ENCODE data around the gene ZNF80. TPM values are rescaled to one million over a fixed set of nuclear protein-coding genes. Genes with fewer than 3 reads are reported as not detected.

ZNF80 gene
- total and polyA plus RNA-seq, 8 donors, result 0.09 to 0.16 (median 0.12) TPM; not detected in 4

DNA sequence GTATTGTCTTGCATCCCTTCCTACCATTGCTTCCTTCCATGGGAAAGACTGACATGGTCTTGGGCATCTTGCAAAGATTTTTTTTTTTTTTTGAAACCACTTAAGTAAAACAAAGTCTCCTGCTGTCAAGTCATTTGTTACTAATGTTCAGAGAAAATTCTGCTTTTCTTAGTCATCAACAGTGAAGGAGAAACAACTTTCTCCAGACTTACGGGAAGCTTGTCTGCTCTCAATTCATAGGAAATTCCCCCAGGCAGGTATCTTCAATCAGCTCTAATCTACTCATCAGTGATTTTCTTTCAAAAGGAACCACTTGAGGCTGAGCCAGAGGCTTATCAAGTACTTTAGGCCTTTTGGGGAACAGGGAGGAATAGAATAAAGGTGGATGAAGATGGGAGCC is 42.6 kb downstream of the ZNF80 start:
- Histone ChIP-seq H3K36me3 (no peaks in the 10 kb centered on the region), H3K4me1 (no peaks in the 10 kb centered on the region), H3K9me3 (no peaks in the 10 kb centered on the region), H3K4me3 (no peak overlapping the region), H3K27me3 (no peaks in the 10 kb centered on the region), H3K27ac (no peak overlapping the region)
- no peak for TF ChIP-seq CTCF (IDR thresholded peaks at IDR 0.05)
- ATAC-seq, result no peak
- DNase-seq, result no peak
- intact Hi-C loops (cut with DNase I), result no loop called here

DNA sequence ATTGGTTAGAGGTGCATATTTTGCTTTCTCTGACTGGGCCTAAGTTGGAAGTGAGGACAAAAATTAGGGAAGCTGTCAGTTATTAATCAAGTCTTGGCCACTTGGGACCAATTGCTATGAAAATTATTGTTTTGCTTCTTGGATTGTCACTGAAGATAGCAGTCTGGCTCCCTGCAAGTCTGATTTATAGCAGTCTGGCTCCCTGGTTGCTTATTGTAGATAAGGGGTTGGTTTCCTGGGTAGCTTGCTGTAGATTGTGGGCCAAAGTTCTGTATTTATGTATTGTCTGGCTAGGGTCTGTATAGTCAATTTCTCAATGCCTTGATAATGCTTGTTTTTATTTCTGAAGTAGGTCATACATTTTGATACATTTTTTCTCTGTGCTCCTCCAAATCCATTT is 45.2 kb downstream of the ZNF80 start:
- H3K9me3 ChIP-seq, result no peaks in the 10 kb centered on the region
- TF ChIP-seq CTCF (IDR thresholded peaks at IDR 0.05), result no peak
- intact Hi-C loops (cut with DNase I), result no loop called here
- no peaks in the 10 kb centered on the region for H3K36me3 ChIP-seq
- no peaks in the 10 kb centered on the region for H3K27me3 ChIP-seq
- no peak overlapping the region for H3K27ac ChIP-seq
- no peak for ATAC-seq
- H3K4me3 ChIP-seq, result no peak overlapping the region
- no peaks in the 10 kb centered on the region for H3K4me1 ChIP-seq
- DNase-seq, result no peak

DNA sequence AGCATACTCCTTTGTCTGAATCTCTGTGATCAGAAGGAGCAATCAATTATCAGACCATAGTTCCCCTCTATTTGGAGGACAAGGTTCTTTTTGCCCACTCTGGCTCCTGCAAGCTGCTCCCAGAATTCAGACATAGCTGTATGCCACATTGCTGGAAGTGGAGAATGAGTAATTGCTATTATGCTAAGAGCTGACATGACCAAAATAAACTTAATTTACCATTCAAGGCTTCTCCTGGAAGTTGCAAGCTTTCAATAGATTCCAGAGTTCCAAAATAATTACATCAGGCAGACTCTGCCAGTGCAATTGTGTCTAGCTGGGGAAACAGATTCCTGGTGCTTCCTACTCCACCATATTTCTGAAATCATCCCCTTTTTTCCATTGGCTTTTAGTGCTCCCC is 50.9 kb downstream of the ZNF80 start:
- no peak for DNase-seq
- no peak overlapping the region for H3K4me3 ChIP-seq
- no peak overlapping the region for H3K27ac ChIP-seq
- H3K36me3 ChIP-seq, result no peaks in the 10 kb centered on the region
- H3K9me3 ChIP-seq, result peaks cover 0 to 12% of the 10 kb centered on the region in 2 donors
- no peak for TF ChIP-seq CTCF (IDR thresholded peaks at IDR 0.05)
- no peak for ATAC-seq
- intact Hi-C loops (cut with DNase I), result no loop called here
- H3K4me1 ChIP-seq, result no peaks in the 10 kb centered on the region
- H3K27me3 ChIP-seq, result no peaks in the 10 kb centered on the region

Other genes with a start within 250 kb of the ZNF80 start
- 1 to 10 TPM; 3.3 to 3.4 TPM for gene CCDC191, start 181.1 kb downstream of the ZNF80 start, total RNA-seq
- gene CCDC191, start 181.1 kb downstream of the ZNF80 start, polyA plus RNA-seq (ENCODE audit: insufficient read length in 6 of 6), result 10 to 100 TPM; 18.4 to 24.9 (median 20.4) TPM
- 10 to 100 TPM; 16.4 to 27.3 TPM for gene QTRT2, start 180.8 kb downstream of the ZNF80 start, total RNA-seq
- gene QTRT2, start 180.8 kb downstream of the ZNF80 start, polyA plus RNA-seq (ENCODE audit: insufficient read length in 6 of 6), result 10 to 100 TPM; 27.5 to 35.2 (median 32.9) TPM
- not detected for gene DRD3, start 58.5 kb downstream of the ZNF80 start, total RNA-seq
- gene DRD3, start 58.5 kb downstream of the ZNF80 start, polyA plus RNA-seq (ENCODE audit: insufficient read length in 6 of 6), result not detected
- gene TIGIT, start 56.5 kb upstream of the ZNF80 start, total RNA-seq, result 1 to 10 TPM in 1 of 2 donors, under 1 TPM in 1; 0.86 to 1.2 TPM
- gene TIGIT, start 56.5 kb upstream of the ZNF80 start, polyA plus RNA-seq (ENCODE audit: insufficient read length in 6 of 6), result under 1 TPM; 0.13 to 0.32 (median 0.23) TPM